Activated T-cell treated with anti-CD3 and anti-CD28 coated beads for 24 hours (primary cell): Measurements from ENCODE around the gene BCL11B.
"Not testable (repeated sequence)": the region's sequence is repeated elsewhere in the genome, so short reads cannot be mapped to it uniquely, and the experiment has no call there.

Experiments used
- DNase-seq: peaks from one replicate; pipeline ENCODE4 v3.0.0-alpha.2; 2020; ENCODE audit warnings: low read depth

The BCL11B gene

GRCh38 chr14:99239661-99240092 lies 32.3 kb downstream of the BCL11B start:
- DNase-seq, result no peak

- no peak for DNase-seq
Observed at GRCh38 chr14:99238216-99238615, 33.8 kb downstream of the BCL11B start.

- DNase-seq, result no peak
Observed at GRCh38 chr14:99237288-99237687, 34.7 kb downstream of the BCL11B start.

GRCh38 chr14:99236386-99237138 lies 35.4 kb downstream of the BCL11B start:
- DNase-seq, result no peak

GRCh38 chr14:99235582-99236320 lies 36.2 kb downstream of the BCL11B start:
- DNase-seq, result no peak

GRCh38 chr14:99234961-99235571 lies 36.9 kb downstream of the BCL11B start:
- DNase-seq, result peak; percentile 77

- DNase-seq, result no peak
Observed at GRCh38 chr14:99234355-99234754, 37.6 kb downstream of the BCL11B start.

- no peak for DNase-seq
Observed at GRCh38 chr14:99233222-99234035, 38.6 kb downstream of the BCL11B start.

- DNase-seq, result no peak
Observed at GRCh38 chr14:99232714-99233214, 39.2 kb downstream of the BCL11B start.

GRCh38 chr14:99231850-99232713 lies 39.9 kb downstream of the BCL11B start:
- no peak for DNase-seq

GRCh38 chr14:99231161-99231849 lies 40.7 kb downstream of the BCL11B start:
- no peak for DNase-seq

- DNase-seq, result peak; percentile 67
Observed at GRCh38 chr14:99230208-99231151, 41.5 kb downstream of the BCL11B start.

- DNase-seq, result no peak
Observed at GRCh38 chr14:99229654-99230207, 42.3 kb downstream of the BCL11B start.

GRCh38 chr14:99228760-99229159 lies 43.2 kb downstream of the BCL11B start:
- DNase-seq, result not testable (repeated sequence)

GRCh38 chr14:99226687-99227086 lies 45.3 kb downstream of the BCL11B start:
- DNase-seq, result no peak

- DNase-seq, result no peak
Observed at GRCh38 chr14:99225436-99226203, 46.4 kb downstream of the BCL11B start.

GRCh38 chr14:99224948-99225347 lies 47.0 kb downstream of the BCL11B start:
- no peak for DNase-seq
